IMR-90 (cell line): Measurements from ENCODE around the gene MRPL17.

Experiments
- BHLHE40 ChIP-seq: fragments of 150-350 bp; IDR thresholded peaks from 2 replicates; pipeline ENCODE4 v1.6.1; 2016; ENCODE audit warnings: mild to moderate bottlenecking, low read depth, low read length
- CHD1 ChIP-seq: IDR thresholded peaks from 2 replicates; pipeline ENCODE4 v1.6.1; 2012; ENCODE audit warnings: low read depth, low read length, improper control_type of control experiment
- MAZ ChIP-seq: IDR thresholded peaks from 2 replicates; pipeline ENCODE4 v1.6.1; 2012; ENCODE audit warnings: low read depth, mild to moderate bottlenecking, low read length, improper control_type of control experiment, moderate library complexity, borderline replicate concordance
- NFE2L2 ChIP-seq: fragments of 150-350 bp; IDR thresholded peaks from 2 replicates; pipeline ENCODE4 v1.6.1; 2016; ENCODE audit warnings: low read depth, mild to moderate bottlenecking, low read length
- POLR2A ChIP-seq: IDR thresholded peaks from 2 replicates; pipeline ENCODE4 v1.6.1; 2012; ENCODE audit warnings: mild to moderate bottlenecking, low read depth, low read length
- RCOR1 ChIP-seq: IDR thresholded peaks from 2 replicates; pipeline ENCODE4 v1.6.1; 2012; ENCODE audit warnings: mild to moderate bottlenecking, low read length, improper control_type of control experiment; ENCODE audit not compliant: insufficient replicate concordance
- RFX5 ChIP-seq: IDR thresholded peaks from 2 replicates; pipeline ENCODE4 v1.8.0; 2012; ENCODE audit warnings: low read depth, mild to moderate bottlenecking, low read length, moderate library complexity
- SMC3 ChIP-seq: fragments of 150-350 bp; IDR thresholded peaks from 2 replicates; pipeline ENCODE4 v1.6.1; 2016; ENCODE audit warnings: low read depth, mild to moderate bottlenecking, antibody characterized with exemption, low read length, moderate library complexity
- USF2 ChIP-seq: fragments of 150-350 bp; IDR thresholded peaks from 2 replicates; pipeline ENCODE4 v1.6.1; 2017; ENCODE audit warnings: mild to moderate bottlenecking, antibody characterized with exemption, low read length, low read depth
- TF ChIP-seq, protein P1 (sequence below): conservative IDR thresholded peaks from 2 replicates; pipeline ENCODE4 v1.5.1; 2012; ENCODE audit warnings: mild to moderate bottlenecking, low read depth, low read length, improper control_type of control experiment
- TF ChIP-seq, protein P2 (sequence below): fragments of 150-350 bp; IDR thresholded peaks from 2 replicates; pipeline ENCODE4 v1.6.1; 2016; ENCODE audit warnings: low read depth, mild to moderate bottlenecking, low read length, moderate library complexity, borderline replicate concordance

- TF ChIP-seq, protein P1, sequence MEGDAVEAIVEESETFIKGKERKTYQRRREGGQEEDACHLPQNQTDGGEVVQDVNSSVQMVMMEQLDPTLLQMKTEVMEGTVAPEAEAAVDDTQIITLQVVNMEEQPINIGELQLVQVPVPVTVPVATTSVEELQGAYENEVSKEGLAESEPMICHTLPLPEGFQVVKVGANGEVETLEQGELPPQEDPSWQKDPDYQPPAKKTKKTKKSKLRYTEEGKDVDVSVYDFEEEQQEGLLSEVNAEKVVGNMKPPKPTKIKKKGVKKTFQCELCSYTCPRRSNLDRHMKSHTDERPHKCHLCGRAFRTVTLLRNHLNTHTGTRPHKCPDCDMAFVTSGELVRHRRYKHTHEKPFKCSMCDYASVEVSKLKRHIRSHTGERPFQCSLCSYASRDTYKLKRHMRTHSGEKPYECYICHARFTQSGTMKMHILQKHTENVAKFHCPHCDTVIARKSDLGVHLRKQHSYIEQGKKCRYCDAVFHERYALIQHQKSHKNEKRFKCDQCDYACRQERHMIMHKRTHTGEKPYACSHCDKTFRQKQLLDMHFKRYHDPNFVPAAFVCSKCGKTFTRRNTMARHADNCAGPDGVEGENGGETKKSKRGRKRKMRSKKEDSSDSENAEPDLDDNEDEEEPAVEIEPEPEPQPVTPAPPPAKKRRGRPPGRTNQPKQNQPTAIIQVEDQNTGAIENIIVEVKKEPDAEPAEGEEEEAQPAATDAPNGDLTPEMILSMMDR = no peak
- TF ChIP-seq POLR2A = no peak
- no peak; the same call in 1 of the 2 replicates for TF ChIP-seq USF2
- TF ChIP-seq RFX5 = no peak
- TF ChIP-seq, protein P2, sequence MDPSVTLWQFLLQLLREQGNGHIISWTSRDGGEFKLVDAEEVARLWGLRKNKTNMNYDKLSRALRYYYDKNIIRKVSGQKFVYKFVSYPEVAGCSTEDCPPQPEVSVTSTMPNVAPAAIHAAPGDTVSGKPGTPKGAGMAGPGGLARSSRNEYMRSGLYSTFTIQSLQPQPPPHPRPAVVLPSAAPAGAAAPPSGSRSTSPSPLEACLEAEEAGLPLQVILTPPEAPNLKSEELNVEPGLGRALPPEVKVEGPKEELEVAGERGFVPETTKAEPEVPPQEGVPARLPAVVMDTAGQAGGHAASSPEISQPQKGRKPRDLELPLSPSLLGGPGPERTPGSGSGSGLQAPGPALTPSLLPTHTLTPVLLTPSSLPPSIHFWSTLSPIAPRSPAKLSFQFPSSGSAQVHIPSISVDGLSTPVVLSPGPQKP = no peak
- TF ChIP-seq CHD1 = no peak
- TF ChIP-seq BHLHE40 = peak; percentile 21; the same call in 1 of the 2 replicates
- TF ChIP-seq SMC3 = no peak
- TF ChIP-seq NFE2L2 = no peak
- no peak for TF ChIP-seq RCOR1
- no peak for TF ChIP-seq MAZ
These were observed 45.3 kb downstream of the MRPL17 start for GRCh38 chr11:6637871-6638270.
